DOHH2 (cell line): ENCODE results near the gene SRGN.
A peak's percentile ranks its signal among the peaks of the same experiment; 100 is the strongest.

Experiments
- H3F3A ChIP-seq: fragments of 200-600 bp; sonication (generic), shearing (Covaris generic); 2 replicates; pipeline ENCODE4 v1.6.0; 2016; ENCODE audit warnings: antibody characterized with exemption, mild to moderate bottlenecking; ENCODE audit not compliant: control insufficient read depth, insufficient read depth
- H3K27ac ChIP-seq: fragments of 200-600 bp; sonication (generic); 2 replicates; pipeline ENCODE4 v1.5.1; 2014; ENCODE audit warnings: low read depth, mild to moderate bottlenecking, low read length, moderate library complexity
- H3K27me3 ChIP-seq: fragments of 200-600 bp; sonication (generic); 2 replicates; pipeline ENCODE4 v1.6.1; 2014; ENCODE audit warnings: mild to moderate bottlenecking, low read length, mixed read lengths; ENCODE audit not compliant: control insufficient read depth
- H3K36me3 ChIP-seq: fragments of 200-600 bp; sonication (generic); 2 replicates; pipeline ENCODE4 v1.6.1; 2014; ENCODE audit warnings: mild to moderate bottlenecking, low read length, moderate library complexity, mixed read lengths; ENCODE audit not compliant: control insufficient read depth
- H3K4me1 ChIP-seq: fragments of 200-600 bp; sonication (generic); 2 replicates; pipeline ENCODE4 v1.6.1; 2014; ENCODE audit warnings: mild to moderate bottlenecking, low read length, mixed read lengths; ENCODE audit not compliant: control insufficient read depth
- H3K4me2 ChIP-seq: fragments of 200-600 bp; sonication (generic); 2 replicates; pipeline ENCODE4 v1.6.0; 2014; ENCODE audit warnings: mild to moderate bottlenecking, low read length, moderate library complexity
- H3K4me3 ChIP-seq: fragments of 200-600 bp; sonication (generic); 2 replicates; pipeline ENCODE4 v1.5.1; 2014; ENCODE audit warnings: mild to moderate bottlenecking, low read length, mixed read lengths
- H3K79me2 ChIP-seq: fragments of 200-600 bp; sonication (generic); 2 replicates; pipeline ENCODE4 v1.6.1; 2014; ENCODE audit warnings: mild to moderate bottlenecking, low read length, mixed read lengths; ENCODE audit not compliant: control insufficient read depth
- H3K9me2 ChIP-seq: fragments of 200-600 bp; sonication (generic); replicated peaks from 2 replicates; pipeline ENCODE4 v1.6.1; 2014; ENCODE audit warnings: mild to moderate bottlenecking, low read length, mixed read lengths; ENCODE audit not compliant: control insufficient read depth
- H3K9me3 ChIP-seq: fragments of 200-600 bp; sonication (generic); 2 replicates; pipeline ENCODE4 v1.6.1; 2014; ENCODE audit warnings: antibody characterized with exemption, low read length, mixed read lengths; ENCODE audit not compliant: control insufficient read depth, insufficient read depth
- H4K20me1 ChIP-seq: fragments of 200-600 bp; sonication (generic); 2 replicates; pipeline ENCODE4 v1.6.0; 2014; ENCODE audit warnings: low read depth, mild to moderate bottlenecking, antibody characterized with exemption, low read length, moderate library complexity; ENCODE audit not compliant: control insufficient read depth, insufficient read depth
- CTCF ChIP-seq: fragments of 200-600 bp; sonication (generic); IDR thresholded peaks from one replicate; pipeline ENCODE4 v1.5.1; 2014; ENCODE audit warnings: antibody characterized with exemption, mild to moderate bottlenecking, low read depth, low read length; ENCODE audit not compliant: poor library complexity, severe bottlenecking
- EZH2phosphoT487 ChIP-seq: fragments of 200-600 bp; sonication (generic); IDR thresholded peaks from 2 replicates; pipeline ENCODE4 v1.6.1; 2017; ENCODE audit warnings: borderline replicate concordance, mild to moderate bottlenecking, antibody characterized with exemption, low read length, moderate library complexity, mixed read lengths

Gene SRGN

GRCh38 chr10:69124563-69125268 is 36.8 kb downstream of the SRGN start:
- no peaks in the 10 kb centered on the region for H3K9me2 ChIP-seq
- TF ChIP-seq CTCF: no peak
- peaks cover 54% of the 10 kb centered on the region for H3K79me2 ChIP-seq
- H3K4me3 ChIP-seq: peak overlapping the region; percentile 81
- no peaks in the 10 kb centered on the region for H4K20me1 ChIP-seq
- 0 out of 2 replicates have a peak, but pooled peaks cover 5% of the 10 kb centered on the region for H3F3A ChIP-seq
- peaks cover 16% of the 10 kb centered on the region for H3K4me1 ChIP-seq
- no peaks in the 10 kb centered on the region for H3K36me3 ChIP-seq
- no peaks in the 10 kb centered on the region for H3K9me3 ChIP-seq
- peak overlapping the region; percentile 21 for H3K27ac ChIP-seq
- no peaks in the 10 kb centered on the region for H3K27me3 ChIP-seq
- H3K4me2 ChIP-seq: peak overlapping the region; percentile 53

- H3K27me3 ChIP-seq: no peaks in the 10 kb centered on the region
- 0 out of 2 replicates have a peak, but pooled peaks cover 5% of the 10 kb centered on the region for H3F3A ChIP-seq
- peaks cover 62% of the 10 kb centered on the region for H3K79me2 ChIP-seq
- H3K27ac ChIP-seq: no peak overlapping the region
- H3K4me3 ChIP-seq: peak overlapping the region; percentile 81
- H3K4me1 ChIP-seq: peaks cover 16% of the 10 kb centered on the region
- H4K20me1 ChIP-seq: no peaks in the 10 kb centered on the region
- no peaks in the 10 kb centered on the region for H3K36me3 ChIP-seq
- no peaks in the 10 kb centered on the region for H3K9me2 ChIP-seq
- TF ChIP-seq EZH2phosphoT487: no peak
- TF ChIP-seq CTCF: no peak
- H3K4me2 ChIP-seq: peak overlapping the region; percentile 53
- no peaks in the 10 kb centered on the region for H3K9me3 ChIP-seq
Measured at GRCh38 chr10:69125554-69125953, 37.7 kb downstream of the SRGN start.

GRCh38 chr10:69130251-69130650 is 42.3 kb downstream of the SRGN start:
- TF ChIP-seq EZH2phosphoT487: no peak
- no peak for TF ChIP-seq CTCF
- H3K9me3 ChIP-seq: no peaks in the 10 kb centered on the region
- H3K79me2 ChIP-seq: peaks cover 77% of the 10 kb centered on the region

More at GRCh38 chr10:69130251-69130650, 42.3 kb downstream of the SRGN start:
- H3K36me3 ChIP-seq: peaks cover 16% of the 10 kb centered on the region
- no peaks in the 10 kb centered on the region for H3K9me2 ChIP-seq
- H3K4me1 ChIP-seq: peaks cover 14% of the 10 kb centered on the region
- H3K27ac ChIP-seq: no peak overlapping the region
- H3K4me3 ChIP-seq: no peak overlapping the region
- H4K20me1 ChIP-seq: no peaks in the 10 kb centered on the region
- H3K27me3 ChIP-seq: no peaks in the 10 kb centered on the region
- no peaks in the 10 kb centered on the region for H3F3A ChIP-seq
- no peak overlapping the region for H3K4me2 ChIP-seq
